Retinal pigment epithelial cell (primary cell): ENCODE results near the gene XIRP2.

Source experiments
- DNase-seq: peaks from one replicate; pipeline ENCODE4 v3.0.0-alpha.2; 2010; ENCODE audit warnings: low read depth
- H3K4me3 ChIP-seq: 2 replicates; pipeline ENCODE4 v1.5.1; 2011; ENCODE audit warnings: mild to moderate bottlenecking, low read length, control low read depth, moderate library complexity
- CTCF ChIP-seq: conservative IDR thresholded peaks from 2 replicates; pipeline ENCODE4 v1.5.1; 2011; ENCODE audit warnings: low read depth, low read length, control low read depth, inconsistent platforms

XIRP2 gene

GRCh38 chr2:167237478-167237877, 349.2 kb downstream of the XIRP2 start:
- TF ChIP-seq CTCF: no peak
- H3K4me3 ChIP-seq: no peak overlapping the region
- no peak for DNase-seq

- DNase-seq: no peak
- H3K4me3 ChIP-seq: no peak overlapping the region
- TF ChIP-seq CTCF: no peak
Observed at GRCh38 chr2:167240671-167241070, 352.4 kb downstream of the XIRP2 start.

GRCh38 chr2:167249197-167249596, 360.9 kb downstream of the XIRP2 start:
- TF ChIP-seq CTCF: no peak
- no peak overlapping the region for H3K4me3 ChIP-seq
- no peak for DNase-seq

GRCh38 chr2:167253025-167253424, 364.7 kb downstream of the XIRP2 start:
- TF ChIP-seq CTCF: no peak
- DNase-seq: no peak
- no peak overlapping the region for H3K4me3 ChIP-seq

GRCh38 chr2:167254721-167255120, 366.4 kb downstream of the XIRP2 start:
- H3K4me3 ChIP-seq: no peak overlapping the region
- DNase-seq: no peak
- no peak for TF ChIP-seq CTCF

GRCh38 chr2:167258712-167259111, 370.4 kb downstream of the XIRP2 start:
- no peak for DNase-seq
- no peak overlapping the region for H3K4me3 ChIP-seq
- no peak for TF ChIP-seq CTCF

- no peak overlapping the region for H3K4me3 ChIP-seq
- TF ChIP-seq CTCF: peak; percentile 70
- no peak for DNase-seq
Observed at GRCh38 chr2:167264380-167264779, 376.1 kb downstream of the XIRP2 start.
